GM20000 (cell line): ENCODE data around the gene SLC22A14.
A peak's percentile ranks its signal among the peaks of the same experiment; 100 is the strongest.
"Not testable (repeated sequence)": the region's sequence is repeated elsewhere in the genome, so short reads cannot be mapped to it uniquely, and the experiment has no call there.

Experiments
- DNase-seq: peaks from one replicate; pipeline ENCODE4 v3.0.0; 2012; ENCODE audit warnings: low spot score
- TF ChIP-seq, protein P1 (sequence below): IDR thresholded peaks from 2 replicates; pipeline ENCODE4 v1.5.1; 2012; ENCODE audit warnings: mild to moderate bottlenecking, control low read depth; ENCODE audit errors: extremely low read depth, missing control alignments

Gene SLC22A14, protein sequence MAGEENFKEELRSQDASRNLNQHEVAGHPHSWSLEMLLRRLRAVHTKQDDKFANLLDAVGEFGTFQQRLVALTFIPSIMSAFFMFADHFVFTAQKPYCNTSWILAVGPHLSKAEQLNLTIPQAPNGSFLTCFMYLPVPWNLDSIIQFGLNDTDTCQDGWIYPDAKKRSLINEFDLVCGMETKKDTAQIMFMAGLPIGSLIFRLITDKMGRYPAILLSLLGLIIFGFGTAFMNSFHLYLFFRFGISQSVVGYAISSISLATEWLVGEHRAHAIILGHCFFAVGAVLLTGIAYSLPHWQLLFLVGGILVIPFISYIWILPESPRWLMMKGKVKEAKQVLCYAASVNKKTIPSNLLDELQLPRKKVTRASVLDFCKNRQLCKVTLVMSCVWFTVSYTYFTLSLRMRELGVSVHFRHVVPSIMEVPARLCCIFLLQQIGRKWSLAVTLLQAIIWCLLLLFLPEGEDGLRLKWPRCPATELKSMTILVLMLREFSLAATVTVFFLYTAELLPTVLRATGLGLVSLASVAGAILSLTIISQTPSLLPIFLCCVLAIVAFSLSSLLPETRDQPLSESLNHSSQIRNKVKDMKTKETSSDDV

DNA sequence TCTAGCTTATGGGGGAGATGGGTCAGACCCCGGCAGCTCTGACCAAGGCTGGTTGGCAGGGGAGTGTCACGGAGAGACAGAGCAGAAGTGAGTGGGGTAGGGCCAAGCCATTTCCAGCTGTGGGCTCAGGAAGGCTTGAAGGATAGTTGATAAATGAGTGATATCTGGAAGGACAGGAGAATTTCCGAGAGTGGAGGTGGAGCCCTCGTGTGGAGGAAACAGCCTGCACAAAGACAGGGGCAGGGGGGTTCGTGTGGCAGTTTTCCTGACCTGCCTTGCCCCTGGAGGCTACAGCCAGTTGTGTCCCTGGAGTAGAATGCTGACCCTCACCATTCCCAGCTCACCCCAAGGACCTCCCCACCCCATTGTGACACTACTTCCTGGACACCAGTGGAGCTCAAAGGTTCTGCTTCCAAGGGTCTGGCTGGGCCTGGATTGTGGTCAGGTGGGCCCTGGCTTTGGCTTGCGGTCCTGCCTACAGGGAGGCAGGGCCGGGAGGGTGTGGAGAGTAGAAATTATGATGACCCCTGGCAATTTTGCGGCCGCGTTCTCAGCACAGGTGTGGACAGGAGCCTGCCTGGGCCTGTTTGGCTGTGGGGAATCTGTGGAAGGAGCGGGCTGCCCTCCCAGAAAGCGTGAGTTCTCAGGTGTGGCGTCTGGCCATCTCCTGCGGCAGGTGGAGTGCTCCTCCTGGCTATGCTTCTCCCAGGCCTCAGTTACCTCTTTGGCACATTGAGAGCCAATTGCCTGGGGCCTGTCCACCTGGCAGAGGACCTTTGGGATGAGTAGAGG lies at the start of gene SLC22A14:
Gene SLC22A14, plus strand, starts transcription at position 400 of the 792 bp plus-strand sequence. CDS start 23,733 bp downstream, outside the sequence.
- no peak for DNase-seq
- TF ChIP-seq, protein P1, sequence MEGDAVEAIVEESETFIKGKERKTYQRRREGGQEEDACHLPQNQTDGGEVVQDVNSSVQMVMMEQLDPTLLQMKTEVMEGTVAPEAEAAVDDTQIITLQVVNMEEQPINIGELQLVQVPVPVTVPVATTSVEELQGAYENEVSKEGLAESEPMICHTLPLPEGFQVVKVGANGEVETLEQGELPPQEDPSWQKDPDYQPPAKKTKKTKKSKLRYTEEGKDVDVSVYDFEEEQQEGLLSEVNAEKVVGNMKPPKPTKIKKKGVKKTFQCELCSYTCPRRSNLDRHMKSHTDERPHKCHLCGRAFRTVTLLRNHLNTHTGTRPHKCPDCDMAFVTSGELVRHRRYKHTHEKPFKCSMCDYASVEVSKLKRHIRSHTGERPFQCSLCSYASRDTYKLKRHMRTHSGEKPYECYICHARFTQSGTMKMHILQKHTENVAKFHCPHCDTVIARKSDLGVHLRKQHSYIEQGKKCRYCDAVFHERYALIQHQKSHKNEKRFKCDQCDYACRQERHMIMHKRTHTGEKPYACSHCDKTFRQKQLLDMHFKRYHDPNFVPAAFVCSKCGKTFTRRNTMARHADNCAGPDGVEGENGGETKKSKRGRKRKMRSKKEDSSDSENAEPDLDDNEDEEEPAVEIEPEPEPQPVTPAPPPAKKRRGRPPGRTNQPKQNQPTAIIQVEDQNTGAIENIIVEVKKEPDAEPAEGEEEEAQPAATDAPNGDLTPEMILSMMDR = peak; percentile 18

DNA sequence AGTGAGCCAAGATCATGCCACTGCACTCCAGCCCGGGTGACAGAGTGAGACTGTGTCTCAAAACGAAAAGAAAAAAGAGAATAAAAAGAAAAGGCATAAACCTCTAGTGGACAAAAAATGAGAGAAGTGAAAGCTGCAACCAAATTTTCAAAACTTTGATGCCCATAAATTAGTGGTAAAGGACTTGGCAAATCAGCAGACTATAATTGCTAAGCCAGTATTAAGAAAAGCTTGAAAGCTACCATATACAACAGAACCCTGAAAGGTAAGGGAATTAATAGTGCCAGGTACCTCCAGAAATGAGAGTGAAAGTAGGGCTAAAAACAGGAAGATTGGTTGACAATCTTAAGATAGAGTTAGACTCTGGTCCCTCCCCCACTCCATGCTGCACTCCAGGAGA lies 49.4 kb upstream of the SLC22A14 start:
- DNase-seq = no peak
- TF ChIP-seq, protein P1 = no peak

DNA sequence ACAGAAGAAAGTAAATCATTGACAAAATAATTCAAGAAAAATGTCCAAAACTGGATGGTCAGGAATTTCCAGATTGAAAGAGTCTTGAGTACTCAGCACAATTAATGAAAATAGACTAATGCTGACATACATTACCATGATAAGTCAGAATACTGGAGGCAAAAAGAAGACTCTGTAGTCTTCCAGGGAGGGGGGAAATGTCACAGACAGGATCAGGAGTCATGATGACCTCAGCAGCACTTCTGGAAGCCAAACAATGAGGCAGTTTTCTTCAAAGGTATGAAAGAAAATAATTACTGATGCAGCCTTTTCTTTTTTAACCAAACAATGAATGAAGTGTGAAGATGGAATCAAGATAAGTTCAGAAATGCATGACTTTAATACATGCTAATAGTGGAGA lies 46.6 kb upstream of the SLC22A14 start:
- TF ChIP-seq, protein P1 = no peak
- DNase-seq = no peak

DNA sequence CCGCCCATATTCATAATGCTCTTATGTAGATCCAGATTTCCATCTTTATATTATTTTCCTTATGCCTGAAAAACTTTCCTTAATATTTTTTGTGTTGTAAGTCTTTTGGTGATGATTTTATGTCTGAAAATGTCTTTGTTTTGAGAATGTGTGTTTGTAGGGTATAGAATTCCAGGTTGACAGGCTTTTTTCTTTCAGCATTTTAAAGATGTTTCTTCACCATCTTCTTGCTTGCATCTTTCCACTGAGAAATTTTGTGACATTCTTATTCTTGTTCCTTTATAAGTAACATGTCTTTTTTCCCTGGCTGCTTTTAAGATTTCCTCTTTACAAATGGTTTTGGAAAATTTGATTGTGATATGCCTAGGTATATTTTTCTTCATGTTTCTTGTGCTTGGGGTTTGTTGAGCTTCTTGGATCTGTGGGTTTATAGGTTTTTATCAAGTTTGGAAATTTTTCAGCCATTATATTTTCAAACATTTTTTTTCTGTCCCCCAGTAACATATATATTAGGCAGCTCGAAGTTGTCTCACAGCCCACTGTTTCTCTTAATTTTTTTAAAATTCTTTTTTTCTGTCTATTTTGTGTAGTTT lies 43.6 kb upstream of the SLC22A14 start:
- DNase-seq = no peak
- TF ChIP-seq, protein P1 = no peak

DNA sequence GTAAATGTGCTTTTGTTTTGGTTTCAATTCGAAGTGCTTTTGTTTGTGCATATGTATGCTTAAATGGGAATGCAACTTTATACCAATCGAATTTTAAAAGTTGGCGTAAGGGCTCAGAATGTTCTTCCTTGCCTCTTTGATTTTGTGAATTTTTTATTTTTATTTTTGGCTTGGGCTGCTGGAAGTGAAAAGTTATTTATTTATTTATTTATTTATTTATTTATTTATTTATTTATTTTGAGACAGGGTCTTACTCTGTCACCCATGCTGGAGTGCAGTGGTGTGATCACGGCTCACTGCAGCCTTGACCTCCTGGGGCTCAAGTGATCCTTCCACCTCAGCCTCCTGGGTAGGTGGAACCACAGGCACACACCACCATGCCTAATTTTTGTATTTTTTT lies 39.3 kb upstream of the SLC22A14 start:
- not testable (repeated sequence) for DNase-seq

DNA sequence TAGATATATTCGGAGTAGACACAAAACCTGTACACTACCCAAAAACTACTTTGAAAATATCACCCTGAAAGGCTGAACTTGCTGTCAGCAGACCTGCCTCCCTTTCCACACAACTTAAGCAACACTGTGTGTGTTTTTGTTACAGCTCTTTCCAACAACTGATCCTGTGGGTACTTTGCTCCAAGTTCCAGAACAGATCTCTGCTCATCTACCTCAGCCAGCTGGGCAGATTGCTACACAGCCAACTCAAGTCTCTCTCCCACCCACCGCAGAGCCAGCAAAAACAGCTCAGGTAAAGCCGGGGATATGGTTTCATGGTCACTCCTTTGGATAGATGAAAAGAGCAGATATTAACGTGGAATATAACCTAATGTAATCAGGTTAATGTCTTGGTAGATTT lies 36.2 kb upstream of the SLC22A14 start:
- DNase-seq = no peak
- TF ChIP-seq, protein P1 = no peak

DNA sequence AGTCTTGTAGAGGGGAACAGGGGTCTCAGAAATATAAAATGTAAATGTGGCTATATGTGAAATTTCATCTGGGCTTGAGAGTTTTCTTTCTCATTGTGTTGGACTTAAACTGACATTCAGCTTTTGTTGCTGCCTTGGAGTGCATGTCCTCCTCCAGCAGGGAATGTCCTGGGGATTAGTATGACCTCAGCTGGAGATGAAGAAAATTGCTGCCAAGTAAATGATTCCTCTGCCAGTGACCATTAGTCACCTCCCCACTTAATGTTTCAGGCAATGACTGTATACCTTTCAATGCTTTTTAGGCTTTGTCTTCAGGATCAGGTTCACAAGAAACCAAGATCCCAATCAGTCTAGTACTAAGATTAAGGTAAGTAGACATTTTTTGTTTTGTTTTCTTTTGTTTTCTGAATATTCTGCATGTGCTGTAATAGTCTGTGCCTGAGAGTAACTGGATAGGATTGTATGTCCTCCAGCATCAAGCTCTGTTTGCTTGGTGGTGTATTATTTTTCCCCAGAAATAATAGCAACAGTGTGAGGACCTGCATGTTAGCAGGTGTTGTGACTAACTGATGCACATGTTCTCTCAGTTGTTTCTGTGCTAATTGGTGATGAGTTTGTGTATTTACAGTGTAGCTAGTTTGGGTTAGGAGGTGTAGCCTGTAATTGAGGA lies 34.6 kb upstream of the SLC22A14 start:
- TF ChIP-seq, protein P1 = no peak
- no peak for DNase-seq
